Fibroblast of skin of back (primary cell): Measurements from ENCODE around the gene GPR161.

Source experiments
- DNase-seq: peaks from one replicate; pipeline ENCODE4 v3.0.0-alpha.2; 2013

GPR161 gene

GRCh38 chr1:168031627-168032026, 105.1 kb downstream of the GPR161 start:
- no peak for DNase-seq

- no peak for DNase-seq
Measured at GRCh38 chr1:168031198-168031597, 105.5 kb downstream of the GPR161 start.
